KMS-11 (cell line): ENCODE measurements around the gene ANKRD66.

ENCODE experiments used
- H2AFZ ChIP-seq: fragments of 200-600 bp; sonication (generic); 2 replicates; pipeline ENCODE4 v1.6.1; 2016; ENCODE audit warnings: antibody characterized with exemption, mixed run types, low read depth
- H3K27ac ChIP-seq: fragments of 200-600 bp; sonication (generic); 2 replicates; pipeline ENCODE4 v1.6.1; 2016; ENCODE audit warnings: mild to moderate bottlenecking, mixed run types
- H3K27me3 ChIP-seq: fragments of 200-600 bp; sonication (generic); 2 replicates; pipeline ENCODE4 v1.6.1; 2017; ENCODE audit warnings: mild to moderate bottlenecking, low read depth, mixed run types, moderate library complexity; ENCODE audit not compliant: insufficient read depth
- H3K36me3 ChIP-seq: fragments of 200-600 bp; sonication (generic); 2 replicates; pipeline ENCODE4 v1.6.1; 2017; ENCODE audit warnings: mild to moderate bottlenecking, mixed run types; ENCODE audit not compliant: insufficient read depth
- H3K4me1 ChIP-seq: fragments of 200-600 bp; sonication (generic); 2 replicates; pipeline ENCODE4 v1.6.1; 2016; ENCODE audit warnings: mild to moderate bottlenecking, low read depth, mixed run types; ENCODE audit not compliant: poor library complexity, severe bottlenecking
- H3K4me2 ChIP-seq: fragments of 200-600 bp; sonication (generic); 2 replicates; pipeline ENCODE4 v1.7.0; 2016; ENCODE audit warnings: mild to moderate bottlenecking, mixed run types
- H3K4me3 ChIP-seq: fragments of 200-600 bp; sonication (generic); IDR thresholded peaks from 2 replicates; pipeline ENCODE4 v1.6.1; 2017; ENCODE audit warnings: low read depth, low read length, mixed read lengths; ENCODE audit not compliant: insufficient read depth
- H3K79me2 ChIP-seq: fragments of 200-600 bp; sonication (generic); 2 replicates; pipeline ENCODE4 v1.6.1; 2016; ENCODE audit warnings: low read depth, mixed run types; ENCODE audit not compliant: insufficient read depth
- H3K9ac ChIP-seq: fragments of 200-600 bp; sonication (generic); 2 replicates; pipeline ENCODE4 v1.6.1; 2016; ENCODE audit warnings: mild to moderate bottlenecking, mixed run types
- H4K20me1 ChIP-seq: fragments of 200-600 bp; sonication (generic); 2 replicates; pipeline ENCODE4 v1.6.1; 2016; ENCODE audit warnings: mild to moderate bottlenecking, mixed run types; ENCODE audit not compliant: insufficient read depth
- CTCF ChIP-seq: fragments of 200-600 bp; sonication (generic); conservative IDR thresholded peaks from 2 replicates; pipeline ENCODE4 v1.6.1; 2017; ENCODE audit warnings: low read depth, mild to moderate bottlenecking, antibody characterized with exemption, low read length, moderate library complexity, mixed read lengths

ANKRD66 gene

GRCh38 chr6:46711491-46711890, 35.2 kb upstream of the ANKRD66 start:
- Histone ChIP-seq H3K27me3 (no peaks in the 10 kb centered on the region), H3K4me3 (no peak overlapping the region), H3K4me2 (no peak overlapping the region), H3K27ac (no peak overlapping the region), H3K79me2 (no peaks in the 10 kb centered on the region), H3K36me3 (no peaks in the 10 kb centered on the region), H2AFZ (no peak overlapping the region), H3K4me1 (no peaks in the 10 kb centered on the region), H3K9ac (no peak overlapping the region), H4K20me1 (no peaks in the 10 kb centered on the region)
- TF ChIP-seq CTCF, result no peak

GRCh38 chr6:46715141-46715540, 31.6 kb upstream of the ANKRD66 start:
- no peak overlapping the region for H3K9ac ChIP-seq
- H3K4me1 ChIP-seq, result no peaks in the 10 kb centered on the region
- no peaks in the 10 kb centered on the region for H4K20me1 ChIP-seq
- no peak overlapping the region for H3K4me3 ChIP-seq
- no peak overlapping the region for H3K4me2 ChIP-seq
- no peak overlapping the region for H3K27ac ChIP-seq
- no peaks in the 10 kb centered on the region for H3K36me3 ChIP-seq
- no peaks in the 10 kb centered on the region for H3K27me3 ChIP-seq
- no peaks in the 10 kb centered on the region for H3K79me2 ChIP-seq
- H2AFZ ChIP-seq, result no peak overlapping the region
- no peak for TF ChIP-seq CTCF

GRCh38 chr6:46719099-46719498, 27.6 kb upstream of the ANKRD66 start:
- no peak overlapping the region for H3K9ac ChIP-seq
- no peaks in the 10 kb centered on the region for H3K27me3 ChIP-seq
- H3K4me3 ChIP-seq, result no peak overlapping the region
- TF ChIP-seq CTCF, result no peak
- no peaks in the 10 kb centered on the region for H4K20me1 ChIP-seq
- no peaks in the 10 kb centered on the region for H3K4me1 ChIP-seq
- no peaks in the 10 kb centered on the region for H3K36me3 ChIP-seq
- H3K4me2 ChIP-seq, result no peak overlapping the region
- H3K27ac ChIP-seq, result no peak overlapping the region
- H2AFZ ChIP-seq, result no peak overlapping the region
- no peaks in the 10 kb centered on the region for H3K79me2 ChIP-seq

- Histone ChIP-seq H3K9ac (no peak overlapping the region), H3K27ac (no peak overlapping the region), H3K4me3 (no peak overlapping the region), H3K27me3 (no peaks in the 10 kb centered on the region), H4K20me1 (no peaks in the 10 kb centered on the region), H3K36me3 (no peaks in the 10 kb centered on the region), H3K79me2 (no peaks in the 10 kb centered on the region), H3K4me1 (no peaks in the 10 kb centered on the region), H3K4me2 (no peak overlapping the region), H2AFZ (no peak overlapping the region)
- TF ChIP-seq CTCF, result no peak
Measured at GRCh38 chr6:46720401-46720800, 26.3 kb upstream of the ANKRD66 start.
